GM13977 (cell line): ENCODE results near the gene MAGI1.
"Not testable (repeated sequence)": the region's sequence is repeated elsewhere in the genome, so short reads cannot be mapped to it uniquely, and the experiment has no call there.

Experiments used
- DNase-seq: peaks from one replicate; pipeline ENCODE4 v3.0.0; 2012; ENCODE audit warnings: low spot score
- in situ Hi-C: fragments of 300-500 bp; cut with MboI; formaldehyde crosslinking; loops from one replicate; pipeline ENCODE4 v1.12.0; 2022; ENCODE audit warnings: low sequenced_read_pairs, low pct_unique_long_range_greater_than_20kb, mixed read lengths, inconsistent platforms; ENCODE audit not compliant: unreplicated experiment
- TF ChIP-seq, protein P1 (sequence below): IDR thresholded peaks from 2 replicates; pipeline ENCODE4 v1.5.1; 2012; ENCODE audit warnings: mild to moderate bottlenecking, control low read depth; ENCODE audit not compliant: insufficient read depth; ENCODE audit errors: extremely low read depth, missing control alignments

MAGI1 gene

DNA sequence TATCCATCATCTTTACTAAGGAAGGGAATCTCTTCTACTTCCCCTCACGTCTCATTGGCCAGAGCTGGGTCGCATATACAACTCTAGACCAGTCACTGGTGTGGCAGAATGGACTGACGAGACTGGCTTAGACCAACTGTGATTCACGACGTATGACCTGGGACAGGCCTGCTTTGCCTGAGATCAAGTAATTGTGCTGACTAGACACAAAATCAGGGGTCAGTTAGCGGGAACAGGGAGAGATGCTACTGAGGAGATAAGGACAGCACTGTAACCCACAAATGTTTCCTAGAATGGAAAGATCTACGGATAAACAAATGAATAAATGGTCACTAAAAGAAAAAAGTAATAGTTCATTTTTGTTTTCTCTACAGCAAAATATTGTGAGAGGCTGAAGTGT is 308.3 kb downstream of the MAGI1 start:
- TF ChIP-seq, protein P1, sequence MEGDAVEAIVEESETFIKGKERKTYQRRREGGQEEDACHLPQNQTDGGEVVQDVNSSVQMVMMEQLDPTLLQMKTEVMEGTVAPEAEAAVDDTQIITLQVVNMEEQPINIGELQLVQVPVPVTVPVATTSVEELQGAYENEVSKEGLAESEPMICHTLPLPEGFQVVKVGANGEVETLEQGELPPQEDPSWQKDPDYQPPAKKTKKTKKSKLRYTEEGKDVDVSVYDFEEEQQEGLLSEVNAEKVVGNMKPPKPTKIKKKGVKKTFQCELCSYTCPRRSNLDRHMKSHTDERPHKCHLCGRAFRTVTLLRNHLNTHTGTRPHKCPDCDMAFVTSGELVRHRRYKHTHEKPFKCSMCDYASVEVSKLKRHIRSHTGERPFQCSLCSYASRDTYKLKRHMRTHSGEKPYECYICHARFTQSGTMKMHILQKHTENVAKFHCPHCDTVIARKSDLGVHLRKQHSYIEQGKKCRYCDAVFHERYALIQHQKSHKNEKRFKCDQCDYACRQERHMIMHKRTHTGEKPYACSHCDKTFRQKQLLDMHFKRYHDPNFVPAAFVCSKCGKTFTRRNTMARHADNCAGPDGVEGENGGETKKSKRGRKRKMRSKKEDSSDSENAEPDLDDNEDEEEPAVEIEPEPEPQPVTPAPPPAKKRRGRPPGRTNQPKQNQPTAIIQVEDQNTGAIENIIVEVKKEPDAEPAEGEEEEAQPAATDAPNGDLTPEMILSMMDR = no peak
- in situ Hi-C loops = no loop called here
- DNase-seq = no peak

DNA sequence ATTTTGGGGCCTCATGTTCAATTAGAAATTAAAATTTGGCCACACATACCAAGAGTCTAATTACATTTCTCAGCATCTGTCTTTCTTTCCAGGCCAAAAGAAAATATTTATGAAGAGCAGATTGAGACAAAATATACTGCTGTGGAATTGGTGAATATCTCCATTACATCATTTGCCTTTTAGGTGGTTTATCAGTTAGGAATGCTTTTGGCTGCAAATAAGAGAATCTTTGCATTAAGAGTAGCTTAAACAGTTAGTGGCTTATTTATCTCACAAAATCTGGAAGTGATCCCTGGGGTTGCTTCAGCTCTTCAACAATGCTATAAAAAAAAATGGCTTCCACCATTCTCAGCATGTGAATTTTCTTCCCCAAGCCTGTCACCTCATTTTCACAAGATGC is 308.7 kb downstream of the MAGI1 start:
- TF ChIP-seq, protein P1 = no peak
- in situ Hi-C loops = no loop called here
- no peak for DNase-seq

DNA sequence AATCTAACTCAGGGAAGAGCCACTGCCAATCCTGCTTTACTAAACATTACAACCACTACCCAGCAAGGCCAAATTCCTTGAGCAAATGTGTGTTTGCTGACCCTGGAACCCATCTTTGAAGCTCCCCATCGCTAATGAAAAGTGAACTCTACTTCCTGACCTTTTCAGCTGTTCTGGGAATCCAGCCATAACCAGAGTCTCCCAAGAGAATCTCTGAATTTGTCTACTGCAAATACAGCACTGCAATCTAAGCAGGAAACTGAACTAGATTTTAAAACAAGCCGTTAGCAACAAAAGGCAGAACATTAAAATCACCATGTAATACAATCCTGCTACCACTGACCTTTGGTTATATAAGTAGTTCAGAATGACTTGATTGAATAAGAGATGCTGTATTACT is 309.2 kb downstream of the MAGI1 start:
- DNase-seq = no peak
- in situ Hi-C loops = no loop called here
- TF ChIP-seq, protein P1 = no peak

DNA sequence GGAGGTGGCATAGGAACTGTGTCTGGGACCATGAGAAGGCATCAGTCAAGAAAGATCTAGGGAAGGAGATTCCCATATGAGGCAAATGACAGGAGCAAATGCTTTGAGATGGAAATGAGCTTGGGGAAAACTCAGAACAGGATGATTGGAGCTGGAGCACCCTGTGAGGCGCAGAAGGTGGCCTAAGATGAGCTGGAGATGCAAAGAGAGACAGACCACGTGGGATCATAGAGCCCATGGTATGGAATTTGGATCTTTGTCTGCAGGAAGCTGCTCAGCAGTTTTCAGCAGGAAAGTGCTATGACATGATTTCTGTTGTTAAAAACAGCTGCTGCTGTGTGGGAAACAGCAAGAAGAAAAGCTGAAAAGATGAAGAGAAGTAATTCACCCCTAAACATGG is 310.6 kb downstream of the MAGI1 start:
- no peak for DNase-seq
- in situ Hi-C loops = no loop called here
- TF ChIP-seq, protein P1 = no peak

DNA sequence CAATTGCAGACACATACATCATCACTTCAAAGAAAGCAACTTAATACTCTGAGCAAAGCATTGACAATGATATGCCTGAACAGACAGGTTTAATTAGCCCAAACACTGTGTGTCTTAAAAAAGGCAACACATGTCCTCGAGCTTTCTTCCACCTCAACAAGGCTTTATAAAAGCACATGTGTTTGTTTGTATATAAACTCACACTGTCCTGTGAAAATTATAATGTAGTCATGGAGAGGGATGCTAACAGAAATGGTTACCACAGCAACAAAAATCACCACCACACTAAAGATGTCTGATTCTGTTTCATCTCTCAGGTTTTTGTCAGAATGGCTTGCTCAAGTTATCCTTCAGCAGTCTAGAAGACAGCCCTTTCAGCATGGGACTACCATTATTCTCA is 314.7 kb downstream of the MAGI1 start:
- in situ Hi-C loops = no loop called here
- no peak for DNase-seq
- TF ChIP-seq, protein P1 = no peak

DNA sequence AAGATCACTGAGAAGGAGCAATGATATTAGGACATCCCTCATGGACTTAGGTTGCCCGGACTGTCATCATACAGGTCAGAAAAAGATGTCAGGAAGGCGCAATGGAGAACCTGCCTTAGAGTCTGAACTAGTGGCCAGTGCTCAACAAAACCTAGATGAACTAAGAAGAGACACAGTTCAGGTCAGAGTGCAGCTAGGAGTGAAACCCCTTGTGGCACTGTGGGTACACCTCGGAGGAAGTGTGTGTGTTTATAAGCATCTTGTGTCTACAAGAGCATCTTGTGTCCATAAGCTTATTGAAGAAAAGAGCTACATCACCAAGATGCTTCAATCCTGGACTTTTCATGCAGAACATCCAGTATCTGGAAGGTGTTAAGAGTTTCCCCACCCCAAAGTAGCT is 315.7 kb downstream of the MAGI1 start:
- in situ Hi-C loops = no loop called here
- no peak for DNase-seq
- TF ChIP-seq, protein P1 = no peak

DNA sequence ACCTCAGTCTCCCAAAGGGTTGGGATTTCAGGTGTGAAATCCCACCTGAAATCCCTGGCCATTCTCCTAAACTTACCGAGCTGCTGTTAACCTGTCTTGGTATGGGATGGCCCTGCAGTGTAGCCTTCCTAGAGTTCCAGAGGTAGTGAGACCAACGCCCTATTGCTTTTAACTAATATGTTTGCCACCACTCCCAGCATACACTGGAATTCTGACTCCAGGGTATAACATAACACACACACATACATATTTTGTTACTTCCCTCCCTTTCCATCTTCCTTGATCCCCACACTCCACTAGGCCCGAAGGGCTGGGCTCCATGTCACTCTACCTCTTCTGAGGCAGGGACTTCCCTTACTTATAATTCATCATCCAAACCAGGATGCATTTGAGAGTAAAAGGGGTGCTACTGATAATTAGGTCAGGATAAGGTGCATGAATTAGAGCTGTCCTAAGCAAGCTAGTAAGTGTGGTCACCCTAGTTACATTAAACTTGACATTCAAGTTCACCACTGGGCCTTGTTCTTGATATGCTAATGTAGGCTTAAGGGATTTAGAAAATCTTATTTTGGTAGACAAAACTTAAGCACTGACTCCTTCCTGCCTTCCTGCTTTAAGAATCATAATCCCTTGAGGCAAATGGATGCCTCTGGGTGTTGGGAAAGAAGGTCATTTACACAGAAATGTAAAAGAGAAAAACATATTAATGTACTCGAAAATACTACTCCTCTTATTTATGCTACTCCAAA is 317.6 kb downstream of the MAGI1 start:
- in situ Hi-C loops = no loop called here
- no peak for DNase-seq
- TF ChIP-seq, protein P1 = no peak

DNA sequence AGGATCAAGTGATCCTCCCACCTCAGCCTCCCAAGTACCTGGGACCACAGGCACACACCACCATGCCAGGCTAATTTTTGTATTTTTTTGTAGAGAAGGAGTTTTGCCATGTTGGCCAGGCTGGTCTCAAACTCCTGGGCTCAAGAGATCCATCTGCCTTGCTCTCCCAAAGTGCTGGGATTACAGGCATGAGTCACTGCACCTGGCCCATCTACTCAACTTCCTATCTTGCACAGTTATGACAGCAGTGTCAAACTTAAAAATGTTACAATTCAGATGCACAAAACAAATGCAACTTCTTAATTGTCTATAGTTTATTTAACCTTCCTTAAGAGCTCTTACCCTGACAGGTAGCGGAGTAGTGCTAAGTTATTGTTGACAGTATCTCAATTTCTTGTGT is 319.1 kb downstream of the MAGI1 start:
- in situ Hi-C loops, DNase-seq: not testable (repeated sequence)
